ENCODE measurements around the gene DOK3. TPM values are rescaled to one million over a fixed set of nuclear protein-coding genes. Genes with fewer than 3 reads are reported as not detected.

The DOK3 gene
- polyA plus RNA-seq, 10 donors = 4.1 to 9.4 (median 5.6) TPM

GRCh38 chr5:177470759-177471536, 38.7 kb downstream of the DOK3 start:
- no peak for DNase-seq

- no peak for DNase-seq
These were observed 39.7 kb downstream of the DOK3 start for GRCh38 chr5:177469750-177470525.

- DNase-seq = peak in 2 of 3 donors; percentile 77 to 82
These were observed 40.7 kb downstream of the DOK3 start for GRCh38 chr5:177468685-177469628.

- DNase-seq = no peak
These were observed 41.3 kb downstream of the DOK3 start for GRCh38 chr5:177468329-177468684.

GRCh38 chr5:177467436-177467835, 42.2 kb downstream of the DOK3 start:
- no peak for DNase-seq

- DNase-seq = no peak
These were observed 42.8 kb downstream of the DOK3 start for GRCh38 chr5:177466861-177467260.

- no peak for DNase-seq
These were observed 44.6 kb downstream of the DOK3 start for GRCh38 chr5:177465044-177465443.

- no peak for DNase-seq
These were observed 47.5 kb downstream of the DOK3 start for GRCh38 chr5:177462021-177462670.

- no peak for DNase-seq
These were observed 49.6 kb downstream of the DOK3 start for GRCh38 chr5:177459819-177460628.

GRCh38 chr5:177459357-177459756, 50.3 kb downstream of the DOK3 start:
- no peak for DNase-seq

GRCh38 chr5:177458912-177459350, 50.7 kb downstream of the DOK3 start:
- DNase-seq = no peak

- no peak for DNase-seq
These were observed 51.6 kb downstream of the DOK3 start for GRCh38 chr5:177457852-177458681.

- peak; percentile 89 to 93 (median 90) for DNase-seq
These were observed 52.4 kb downstream of the DOK3 start for GRCh38 chr5:177456976-177457851.

GRCh38 chr5:177456591-177456964, 53.0 kb downstream of the DOK3 start:
- no peak for DNase-seq

- peak; percentile 86 to 93 (median 93) for DNase-seq
These were observed 53.7 kb downstream of the DOK3 start for GRCh38 chr5:177455661-177456590.

- DNase-seq = peak in 2 of 3 donors; percentile 79 to 91
These were observed 54.5 kb downstream of the DOK3 start for GRCh38 chr5:177455036-177455660.
